SK-N-SH (cell line): ENCODE data around the gene ADK.

ENCODE experiments used
- CTCF ChIP-seq: fragments of 200-600 bp; sonication (generic); IDR thresholded peaks from 2 replicates; pipeline ENCODE4 v1.6.1; 2017; ENCODE audit warnings: antibody characterized with exemption, mild to moderate bottlenecking, moderate library complexity
- EZH2phosphoT487 ChIP-seq: fragments of 200-600 bp; sonication (generic); IDR thresholded peaks from 2 replicates; pipeline ENCODE4 v1.6.1; 2017; ENCODE audit warnings: low read depth, mixed run types, mild to moderate bottlenecking, antibody characterized with exemption, moderate library complexity, borderline replicate concordance
- GABPA ChIP-seq: IDR thresholded peaks from 2 replicates; pipeline ENCODE4 v1.4.0; 2012; ENCODE audit warnings: low read depth, mild to moderate bottlenecking
- JUND ChIP-seq: IDR thresholded peaks from 2 replicates; pipeline ENCODE4 v1.4.0; 2012
- MAX ChIP-seq: IDR thresholded peaks from 2 replicates; pipeline ENCODE4 v1.4.0; 2012; ENCODE audit warnings: low read depth
- RAD21 ChIP-seq: IDR thresholded peaks from 2 replicates; pipeline ENCODE4 v1.6.1; 2012; ENCODE audit warnings: mild to moderate bottlenecking, low read length
- TAF1 ChIP-seq: IDR thresholded peaks from 2 replicates; pipeline ENCODE4 v1.6.1; 2012; ENCODE audit warnings: low read depth, mild to moderate bottlenecking, low read length, moderate library complexity, borderline replicate concordance
- TEAD4 ChIP-seq: IDR thresholded peaks from 2 replicates; pipeline ENCODE4 v1.4.0; 2012; ENCODE audit warnings: mild to moderate bottlenecking, borderline replicate concordance; ENCODE audit not compliant: insufficient read depth
- USF2 ChIP-seq: fragments of 150-350 bp; IDR thresholded peaks from 2 replicates; pipeline ENCODE4 v1.6.1; 2017; ENCODE audit warnings: antibody characterized with exemption, low read length, low read depth, borderline replicate concordance
- YY1 ChIP-seq: IDR thresholded peaks from 2 replicates; pipeline ENCODE4 v1.4.0; 2012; ENCODE audit warnings: low read depth, mild to moderate bottlenecking
- ZBTB33 ChIP-seq: IDR thresholded peaks from 2 replicates; pipeline ENCODE4 v1.4.0; 2012; ENCODE audit warnings: low read depth, borderline replicate concordance

- no peak for TF ChIP-seq GABPA
- TF ChIP-seq TEAD4: no peak
- TF ChIP-seq CTCF: no peak
- no peak for TF ChIP-seq JUND
- no peak for TF ChIP-seq TAF1
- no peak for TF ChIP-seq RAD21
- no peak for TF ChIP-seq YY1
- no peak for TF ChIP-seq EZH2phosphoT487
- no peak for TF ChIP-seq USF2
- no peak for TF ChIP-seq MAX
- TF ChIP-seq ZBTB33: no peak
These were observed 484.6 kb downstream of the ADK start for GRCh38 chr10:74635655-74636054.
